ENCODE results near the gene RAB7A. TPM values are rescaled to one million over a fixed set of nuclear protein-coding genes. Genes with fewer than 3 reads are reported as not detected.
"Not testable (repeated sequence)": the region's sequence is repeated elsewhere in the genome, so short reads cannot be mapped to it uniquely, and the experiment has no call there.

The RAB7A gene
- total RNA-seq, 1 experiment from 2014 or later: 284 TPM

DNA sequence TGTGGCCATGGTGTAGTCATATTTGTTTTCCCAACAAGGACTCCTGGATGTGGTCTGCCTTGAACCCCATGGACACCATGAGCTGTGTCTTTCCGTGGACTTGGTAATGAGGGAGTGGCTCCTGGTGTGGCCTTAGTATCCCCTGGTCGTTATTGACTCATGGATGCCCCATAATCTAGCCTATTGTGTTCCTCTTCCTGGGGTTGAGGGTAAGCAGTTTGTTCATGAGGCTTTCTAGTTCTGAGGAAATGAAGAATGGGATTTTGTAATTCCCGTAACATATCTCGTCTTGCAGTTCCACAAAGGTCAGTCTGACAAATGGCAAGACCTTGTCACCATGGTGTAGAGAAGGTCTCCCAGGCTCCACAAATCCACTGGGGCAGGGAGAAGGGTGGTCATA is 22.6 kb downstream of the RAB7A start:
- POLR2A ChIA-PET: no interaction called here
- Histone ChIP-seq H3K36me3 (ENCODE audit: control insufficient read depth, insufficient read depth, low read length) (peaks cover 4% of the 10 kb centered on the region; the same call in 1 of the 2 replicates), H3K9me3 (no peaks in the 10 kb centered on the region; the same call in 1 of the 2 replicates), H3K4me3 (ENCODE audit: low read depth, low read length) (no peak overlapping the region), H3K27me3 (replicated peaks; ENCODE audit: control insufficient read depth, insufficient read depth, low read length) (no peaks in the 10 kb centered on the region), H3K4me1 (no peaks in the 10 kb centered on the region)
- Mint-ChIP-seq H3K36me3 (ENCODE audit: insufficient read depth, unreplicated experiment) (peaks cover 40% of the 10 kb centered on the region), H3K27ac (ENCODE audit: unreplicated experiment) (no peak overlapping the region), H3K4me1 (ENCODE audit: low read depth, unreplicated experiment) (no peaks in the 10 kb centered on the region), H3K27me3 (ENCODE audit: insufficient read depth, unreplicated experiment) (no peaks in the 10 kb centered on the region), H3K9me3 (ENCODE audit: unreplicated experiment) (peaks cover 12% of the 10 kb centered on the region), H3K4me3 (ENCODE audit: unreplicated experiment) (no peak overlapping the region)
- no TSS peak for BruUV-seq (replicated peaks)
- TF ChIP-seq, protein P1, sequence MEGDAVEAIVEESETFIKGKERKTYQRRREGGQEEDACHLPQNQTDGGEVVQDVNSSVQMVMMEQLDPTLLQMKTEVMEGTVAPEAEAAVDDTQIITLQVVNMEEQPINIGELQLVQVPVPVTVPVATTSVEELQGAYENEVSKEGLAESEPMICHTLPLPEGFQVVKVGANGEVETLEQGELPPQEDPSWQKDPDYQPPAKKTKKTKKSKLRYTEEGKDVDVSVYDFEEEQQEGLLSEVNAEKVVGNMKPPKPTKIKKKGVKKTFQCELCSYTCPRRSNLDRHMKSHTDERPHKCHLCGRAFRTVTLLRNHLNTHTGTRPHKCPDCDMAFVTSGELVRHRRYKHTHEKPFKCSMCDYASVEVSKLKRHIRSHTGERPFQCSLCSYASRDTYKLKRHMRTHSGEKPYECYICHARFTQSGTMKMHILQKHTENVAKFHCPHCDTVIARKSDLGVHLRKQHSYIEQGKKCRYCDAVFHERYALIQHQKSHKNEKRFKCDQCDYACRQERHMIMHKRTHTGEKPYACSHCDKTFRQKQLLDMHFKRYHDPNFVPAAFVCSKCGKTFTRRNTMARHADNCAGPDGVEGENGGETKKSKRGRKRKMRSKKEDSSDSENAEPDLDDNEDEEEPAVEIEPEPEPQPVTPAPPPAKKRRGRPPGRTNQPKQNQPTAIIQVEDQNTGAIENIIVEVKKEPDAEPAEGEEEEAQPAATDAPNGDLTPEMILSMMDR (IDR thresholded peaks at IDR 0.05; ENCODE audit: insufficient read depth in 1 of 2, low read depth in 1 of 2, low read length in 1 of 2, severe bottlenecking in 1 of 2, unreplicated experiment in 1 of 2): no peak
- CTCF ChIA-PET: no interaction called here
- DNase-seq: no peak
- intact Hi-C loops (cut with micrococcal nuclease; ENCODE audit: unreplicated experiment): no loop called here

DNA sequence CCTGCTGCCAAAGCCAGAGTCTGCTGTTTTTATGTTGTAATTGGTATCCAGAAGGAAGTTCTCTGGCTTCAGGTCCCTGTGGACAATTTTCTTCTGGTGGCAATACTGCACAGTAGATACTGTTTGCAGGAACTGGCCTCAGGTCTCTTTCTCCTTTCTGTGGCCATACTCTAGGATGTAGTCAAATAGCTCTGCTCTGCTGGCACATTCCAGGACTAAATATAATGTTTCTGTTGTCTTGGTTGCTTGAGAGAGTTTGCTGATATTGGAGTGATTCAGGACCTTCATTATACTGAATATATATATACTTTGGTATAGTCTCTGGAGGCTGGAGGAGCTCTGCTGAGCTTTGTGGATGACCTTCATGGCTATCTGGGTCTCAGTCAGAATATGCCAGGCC is 23.1 kb downstream of the RAB7A start:
- H3K27me3 ChIP-seq (replicated peaks; ENCODE audit: control insufficient read depth, insufficient read depth, low read length): no peaks in the 10 kb centered on the region
- no peak overlapping the region for H3K4me3 ChIP-seq (ENCODE audit: low read depth, low read length)
- H3K36me3 ChIP-seq (ENCODE audit: control insufficient read depth, insufficient read depth, low read length): peaks cover 4% of the 10 kb centered on the region; the same call in 1 of the 2 replicates
- intact Hi-C loops (cut with micrococcal nuclease; ENCODE audit: unreplicated experiment): no loop called here
- H3K4me1 ChIP-seq: no peaks in the 10 kb centered on the region
- H3K9me3 ChIP-seq: no peaks in the 10 kb centered on the region; the same call in 1 of the 2 replicates
- CTCF ChIA-PET: no interaction called here
- POLR2A ChIA-PET: no interaction called here
- Mint-ChIP-seq H3K36me3 (ENCODE audit: insufficient read depth, unreplicated experiment) (peaks cover 35% of the 10 kb centered on the region), H3K9me3 (ENCODE audit: unreplicated experiment) (peaks cover 12% of the 10 kb centered on the region), H3K4me1 (ENCODE audit: low read depth, unreplicated experiment) (no peaks in the 10 kb centered on the region), H3K4me3 (ENCODE audit: unreplicated experiment) (no peak overlapping the region), H3K27me3 (ENCODE audit: insufficient read depth, unreplicated experiment) (no peaks in the 10 kb centered on the region), H3K27ac (ENCODE audit: unreplicated experiment) (no peak overlapping the region)
- no TSS peak for BruUV-seq (replicated peaks)
- DNase-seq: no peak
- TF ChIP-seq, protein P1 (IDR thresholded peaks at IDR 0.05; ENCODE audit: insufficient read depth in 1 of 2, low read depth in 1 of 2, low read length in 1 of 2, severe bottlenecking in 1 of 2, unreplicated experiment in 1 of 2): no peak

GRCh38 chr3:128749561-128749960 is 23.6 kb downstream of the RAB7A start:
- POLR2A ChIA-PET; H3K4me1 ChIP-seq; H3K4me1 Mint-ChIP-seq (ENCODE audit: low read depth, unreplicated experiment); H3K4me3 Mint-ChIP-seq (ENCODE audit: unreplicated experiment); H3K27me3 ChIP-seq (replicated peaks; ENCODE audit: control insufficient read depth, insufficient read depth, low read length); CTCF ChIA-PET; H3K4me3 ChIP-seq (ENCODE audit: low read depth, low read length); DNase-seq; BruUV-seq (replicated peaks); H3K9me3 ChIP-seq; H3K36me3 ChIP-seq (ENCODE audit: control insufficient read depth, insufficient read depth, low read length); H3K27me3 Mint-ChIP-seq (ENCODE audit: insufficient read depth, unreplicated experiment); intact Hi-C loops (cut with micrococcal nuclease; ENCODE audit: unreplicated experiment); H3K27ac Mint-ChIP-seq (ENCODE audit: unreplicated experiment): not testable (repeated sequence)
- Mint-ChIP-seq H3K9me3 (ENCODE audit: unreplicated experiment) (peaks cover 12% of the 10 kb centered on the region), H3K36me3 (ENCODE audit: insufficient read depth, unreplicated experiment) (peaks cover 34% of the 10 kb centered on the region)

DNA sequence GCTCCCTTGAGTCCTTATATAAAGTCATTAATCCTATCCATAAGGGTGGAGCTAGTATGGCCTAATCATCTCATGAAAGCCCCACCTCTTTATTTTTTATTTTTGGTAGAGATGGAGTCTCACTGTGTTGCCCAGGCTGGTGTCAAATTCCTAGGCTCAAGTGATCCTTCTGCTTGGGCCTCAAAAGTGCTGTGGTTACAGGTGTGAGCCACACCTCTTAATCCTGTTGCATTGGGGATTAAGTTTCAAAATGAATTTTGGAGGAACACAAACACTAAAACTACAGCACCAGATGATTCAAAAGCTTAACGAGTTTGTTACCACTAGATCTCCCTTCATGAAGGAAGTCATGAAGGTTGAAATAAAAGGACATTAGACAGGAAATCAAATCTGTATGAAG is 27.7 kb downstream of the RAB7A start:
- POLR2A ChIA-PET: no interaction called here
- Mint-ChIP-seq H3K27ac (ENCODE audit: unreplicated experiment) (no peak overlapping the region), H3K36me3 (ENCODE audit: insufficient read depth, unreplicated experiment) (peaks cover 39% of the 10 kb centered on the region), H3K27me3 (ENCODE audit: insufficient read depth, unreplicated experiment) (no peaks in the 10 kb centered on the region), H3K9me3 (ENCODE audit: unreplicated experiment) (peaks cover 12% of the 10 kb centered on the region), H3K4me1 (ENCODE audit: low read depth, unreplicated experiment) (peaks cover 7% of the 10 kb centered on the region), H3K4me3 (ENCODE audit: unreplicated experiment) (no peak overlapping the region)
- no peaks in the 10 kb centered on the region for H3K36me3 ChIP-seq (ENCODE audit: control insufficient read depth, insufficient read depth, low read length)
- H3K9me3 ChIP-seq: 0 out of 2 replicates have a peak, but pooled peaks cover 3% of the 10 kb centered on the region
- H3K27me3 ChIP-seq (replicated peaks; ENCODE audit: control insufficient read depth, insufficient read depth, low read length): no peaks in the 10 kb centered on the region
- no peaks in the 10 kb centered on the region for H3K4me1 ChIP-seq
- no peak overlapping the region for H3K4me3 ChIP-seq (ENCODE audit: low read depth, low read length)
- TF ChIP-seq, protein P1 (IDR thresholded peaks at IDR 0.05; ENCODE audit: insufficient read depth in 1 of 2, low read depth in 1 of 2, low read length in 1 of 2, severe bottlenecking in 1 of 2, unreplicated experiment in 1 of 2): no peak
- intact Hi-C loops (cut with micrococcal nuclease; ENCODE audit: unreplicated experiment): no loop called here
- BruUV-seq (replicated peaks): no TSS peak
- CTCF ChIA-PET: no interaction called here
- DNase-seq: no peak

Data from Caco-2 (cell line).